Right lobe of liver (tissue), 6 donors: ENCODE results near the gene DDX31. TPM values are rescaled to one million over a fixed set of nuclear protein-coding genes. Genes with fewer than 3 reads are reported as not detected.

Experiments used
- ATAC-seq, 4 donors: fragments of 200-7000 bp; cut with Tn5 transposase; one replicate each; pipeline ENCODE4 v1.9.1; 2020; ENCODE audit warnings: mild to moderate bottlenecking in 4 of 4, moderate library complexity in 4 of 4
- DNase-seq, 3 donors: peaks; one replicate each; pipeline ENCODE4 v3.0.0-alpha.2; 2020
- H3K27ac ChIP-seq, 3 donors: fragments of 200-600 bp; one replicate each; pipeline ENCODE4 v1.8.0; 2022
- H3K27me3 ChIP-seq, 2 donors: fragments of 200-600 bp; one replicate each; pipeline ENCODE4 v1.8.0; 2022
- H3K36me3 ChIP-seq, 4 donors: fragments of 200-600 bp; sonication (generic) in 1 of 4; one replicate each; pipeline versions ENCODE4 v1.5.1 to v1.8.0; 2017 to 2022; ENCODE audit warnings: control low read depth in 1 of 4
- H3K4me1 ChIP-seq, 4 donors: fragments of 200-600 bp; sonication (generic) in 1 of 4; one replicate each; pipeline versions ENCODE4 v1.5.1 to v1.8.0; 2017 to 2022; ENCODE audit warnings: control low read depth in 1 of 4
- H3K4me3 ChIP-seq, 3 donors: fragments of 200-600 bp; one replicate each; pipeline ENCODE4 v1.8.0; 2022
- H3K9me3 ChIP-seq, 4 donors: fragments of 200-600 bp; sonication (generic) in 1 of 4; one replicate each; pipeline versions ENCODE4 v1.5.1 to v1.8.0; 2017 to 2022; ENCODE audit warnings: control low read depth in 1 of 4
- POLR2A ChIP-seq: fragments of 450-650 bp; IDR thresholded peaks from one replicate; pipeline ENCODE4 v1.6.1; 2017; ENCODE audit warnings: antibody characterized with exemption, mild to moderate bottlenecking
- WGBS: methylation state at CpG from one replicate; pipeline ENCODE4 v1.1.6; 2018; ENCODE audit warnings: low coverage, low lambda C conversion rate; ENCODE audit not compliant: insufficient coverage; ENCODE audit errors: missing lambda C conversion rate; 5-methylcytosine and 5-hydroxymethylcytosine counted together
- intact Hi-C, 2 donors: fragments of 100-400 bp; cut with DNase I; formaldehyde crosslinking; loops; one replicate each; pipeline versions ENCODE4 v1.11.2 to v1.14.1; 2022
- total RNA-seq, 6 experiments: library from RNA; depleted of rRNA in 2 of 6; stranded (reverse); fragments of >200 nt in 2 of 6; fragmentation: NEBNext Ultra II Directional in 3 of 6; extraction: Animal tissue kit (Norgen Biotek cat#: 25700) in 3 of 6; gene quantifications; one replicate each; pipeline versions ENCODE4 v1.1.0 to v1.2.4, GENCODE V29; 2016 to 2023
- TF ChIP-seq, protein P1 (sequence below), 4 donors: fragments of 200-600 bp in 3 of 4; fragments of 450-650 bp in 1 of 4; IDR thresholded peaks; one replicate each; pipeline versions ENCODE4 v1.5.1 to v1.8.0; 2016 to 2022; ENCODE audit warnings: antibody characterized with exemption in 4 of 4, mild to moderate bottlenecking in 2 of 4
- donor health status: DM: no; HTN: yes; CAD: no.
- donor health status: DM: no; HTN: no; CAD: no.
- donor health status: DM: no; HTN: no; CAD: no.
- donor health status: DM: no; HTN: yes; CAD: no.
- donor health status: DM: no; HTN: yes; CAD: no.

The DDX31 gene
- total RNA-seq, 6 experiments from 2014 or later: 7.1 to 8.7 (median 8.0) TPM

DNA sequence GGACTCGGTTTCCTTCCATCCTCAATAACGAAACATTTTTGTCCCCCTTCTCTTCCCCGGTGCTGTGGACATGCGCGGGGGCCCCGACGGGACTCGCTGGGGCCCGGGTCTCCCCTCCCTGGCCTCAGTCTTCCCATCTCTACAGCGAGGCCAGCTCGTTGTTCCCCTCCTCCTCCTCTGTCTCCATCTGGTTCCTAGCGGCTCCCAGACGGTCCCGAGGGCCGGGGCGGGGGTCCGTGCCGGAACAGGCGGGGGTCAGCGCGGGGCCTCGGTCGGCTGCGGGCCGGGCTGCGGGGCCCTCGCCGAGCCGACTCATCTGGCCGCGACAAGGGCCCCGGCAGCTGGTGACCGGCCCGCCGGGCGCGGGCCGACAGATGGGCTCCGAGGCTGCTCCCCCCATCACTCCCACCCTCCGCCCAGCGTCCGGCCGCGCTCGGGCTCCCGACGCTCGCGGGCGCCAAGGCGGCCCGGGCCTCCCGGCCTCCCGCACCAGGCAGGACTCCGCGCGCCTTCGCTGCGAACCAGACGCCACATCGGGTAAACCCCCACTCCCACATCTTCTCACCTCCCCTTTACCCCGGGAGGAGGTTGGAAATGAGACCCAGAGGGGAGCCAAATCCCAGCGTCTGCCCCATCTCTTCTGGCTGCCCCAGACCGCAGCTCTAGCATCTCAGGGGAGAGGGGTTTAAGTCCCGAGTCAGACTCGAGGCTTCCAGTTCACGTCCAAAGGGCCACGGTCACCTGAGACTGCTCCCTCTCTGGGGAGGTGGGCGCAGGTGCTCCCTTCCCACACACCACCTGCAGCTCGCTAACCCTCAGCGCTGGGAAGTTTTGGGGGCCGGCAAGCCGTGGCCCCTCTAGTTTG lies 79.2 kb downstream of the DDX31 start:
- peaks cover 0 to 2% (median 0%) of the 10 kb centered on the region in 4 donors for H3K36me3 ChIP-seq
- WGBS: 2% methylated on average over 19 of the region's 73 CpGs
- H3K4me1 ChIP-seq: no peaks in the 10 kb centered on the region
- H3K4me3 ChIP-seq: no peak overlapping the region
- DNase-seq: peak in 1 of 3 donors; percentile 42
- TF ChIP-seq, protein P1, sequence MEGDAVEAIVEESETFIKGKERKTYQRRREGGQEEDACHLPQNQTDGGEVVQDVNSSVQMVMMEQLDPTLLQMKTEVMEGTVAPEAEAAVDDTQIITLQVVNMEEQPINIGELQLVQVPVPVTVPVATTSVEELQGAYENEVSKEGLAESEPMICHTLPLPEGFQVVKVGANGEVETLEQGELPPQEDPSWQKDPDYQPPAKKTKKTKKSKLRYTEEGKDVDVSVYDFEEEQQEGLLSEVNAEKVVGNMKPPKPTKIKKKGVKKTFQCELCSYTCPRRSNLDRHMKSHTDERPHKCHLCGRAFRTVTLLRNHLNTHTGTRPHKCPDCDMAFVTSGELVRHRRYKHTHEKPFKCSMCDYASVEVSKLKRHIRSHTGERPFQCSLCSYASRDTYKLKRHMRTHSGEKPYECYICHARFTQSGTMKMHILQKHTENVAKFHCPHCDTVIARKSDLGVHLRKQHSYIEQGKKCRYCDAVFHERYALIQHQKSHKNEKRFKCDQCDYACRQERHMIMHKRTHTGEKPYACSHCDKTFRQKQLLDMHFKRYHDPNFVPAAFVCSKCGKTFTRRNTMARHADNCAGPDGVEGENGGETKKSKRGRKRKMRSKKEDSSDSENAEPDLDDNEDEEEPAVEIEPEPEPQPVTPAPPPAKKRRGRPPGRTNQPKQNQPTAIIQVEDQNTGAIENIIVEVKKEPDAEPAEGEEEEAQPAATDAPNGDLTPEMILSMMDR (IDR thresholded peaks at IDR 0.05): no peak
- no peak for TF ChIP-seq POLR2A
- no peak for ATAC-seq
- no peak overlapping the region for H3K27ac ChIP-seq
- peaks cover 3 to 33% of the 10 kb centered on the region in 2 donors for H3K27me3 ChIP-seq
- H3K9me3 ChIP-seq: no peaks in the 10 kb centered on the region
- intact Hi-C loops: no loop called here

DNA sequence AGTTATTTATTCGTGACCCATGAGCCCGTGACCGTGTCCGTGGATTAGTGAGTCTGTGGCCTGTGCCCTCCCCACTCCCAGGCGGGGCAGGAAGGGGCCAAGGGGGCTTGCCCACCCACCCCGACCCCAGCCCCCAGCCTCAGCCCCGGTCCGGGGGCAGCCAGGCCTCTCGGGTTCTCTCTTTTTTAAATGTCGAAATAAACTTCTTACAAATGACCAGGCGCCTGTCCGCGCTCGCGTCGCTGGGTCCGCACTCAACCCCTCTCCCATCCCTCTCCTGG lies 79.8 kb downstream of the DDX31 start:
- intact Hi-C loops: no loop called here
- ATAC-seq: no peak
- H3K4me3 ChIP-seq: no peak overlapping the region
- WGBS: 8% methylated on average over 11 of the region's 17 CpGs
- no peaks in the 10 kb centered on the region for H3K4me1 ChIP-seq
- no peak for DNase-seq
- H3K27me3 ChIP-seq: peaks cover 3 to 39% of the 10 kb centered on the region in 2 donors
- H3K36me3 ChIP-seq: no peaks in the 10 kb centered on the region
- no peak overlapping the region for H3K27ac ChIP-seq
- no peak for TF ChIP-seq POLR2A
- TF ChIP-seq, protein P1 (IDR thresholded peaks at IDR 0.05): no peak
- H3K9me3 ChIP-seq: no peaks in the 10 kb centered on the region

DNA sequence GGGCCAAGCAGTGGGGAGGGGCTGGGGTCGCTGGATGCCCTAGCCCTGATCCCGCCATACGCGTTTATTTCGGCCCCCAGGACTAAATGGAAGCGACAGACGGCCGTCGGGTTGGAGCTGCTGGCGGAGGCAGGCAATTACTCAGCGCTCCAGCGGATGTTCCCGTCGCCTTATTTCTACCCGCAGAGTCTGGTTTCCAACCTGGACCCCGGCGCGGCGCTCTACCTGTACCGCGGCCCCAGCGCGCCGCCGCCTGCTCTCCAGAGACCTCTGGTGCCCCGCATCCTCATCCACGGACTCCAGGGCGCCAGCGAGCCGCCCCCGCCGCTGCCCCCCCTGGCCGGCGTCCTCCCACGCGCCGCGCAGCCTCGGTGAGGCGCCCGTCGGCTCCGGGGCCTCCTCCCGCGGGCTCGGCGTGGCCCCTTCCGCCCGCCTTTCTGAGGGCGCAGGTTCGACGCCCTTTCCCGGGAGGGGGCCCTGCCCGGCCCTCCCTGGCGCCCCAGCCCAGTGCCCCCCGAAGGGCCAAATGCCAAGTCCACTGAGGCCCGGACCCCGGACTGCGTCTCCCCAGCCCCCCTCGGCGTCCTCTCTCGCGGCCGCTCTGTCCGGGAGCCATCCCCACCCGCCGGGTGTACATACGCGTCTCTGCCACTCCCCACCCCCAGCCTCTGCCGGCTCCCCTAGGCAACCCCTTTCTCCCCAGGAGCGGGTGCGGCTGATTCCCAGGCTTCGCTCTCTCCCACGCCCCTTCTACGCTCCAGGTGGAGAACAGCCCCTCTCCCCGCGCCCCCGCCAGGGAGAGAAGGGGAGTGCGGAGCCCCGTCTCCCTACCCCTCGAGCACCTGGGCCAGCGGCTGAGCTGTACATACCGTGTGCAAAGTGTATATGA lies 80.4 kb downstream of the DDX31 start:
- Histone ChIP-seq H3K27ac (no peak overlapping the region), H3K4me3 (no peak overlapping the region), H3K36me3 (no peaks in the 10 kb centered on the region), H3K9me3 (no peaks in the 10 kb centered on the region), H3K4me1 (no peaks in the 10 kb centered on the region), H3K27me3 (peaks cover 3 to 44% of the 10 kb centered on the region in 2 donors)
- ATAC-seq (no peak), DNase-seq (peak in 1 of 3 donors; percentile 40)
- intact Hi-C loops: no loop called here
- 9% methylated on average over 9 of the region's 83 CpGs for WGBS
- no peak for TF ChIP-seq POLR2A
- TF ChIP-seq, protein P1 (IDR thresholded peaks at IDR 0.05): no peak

DNA sequence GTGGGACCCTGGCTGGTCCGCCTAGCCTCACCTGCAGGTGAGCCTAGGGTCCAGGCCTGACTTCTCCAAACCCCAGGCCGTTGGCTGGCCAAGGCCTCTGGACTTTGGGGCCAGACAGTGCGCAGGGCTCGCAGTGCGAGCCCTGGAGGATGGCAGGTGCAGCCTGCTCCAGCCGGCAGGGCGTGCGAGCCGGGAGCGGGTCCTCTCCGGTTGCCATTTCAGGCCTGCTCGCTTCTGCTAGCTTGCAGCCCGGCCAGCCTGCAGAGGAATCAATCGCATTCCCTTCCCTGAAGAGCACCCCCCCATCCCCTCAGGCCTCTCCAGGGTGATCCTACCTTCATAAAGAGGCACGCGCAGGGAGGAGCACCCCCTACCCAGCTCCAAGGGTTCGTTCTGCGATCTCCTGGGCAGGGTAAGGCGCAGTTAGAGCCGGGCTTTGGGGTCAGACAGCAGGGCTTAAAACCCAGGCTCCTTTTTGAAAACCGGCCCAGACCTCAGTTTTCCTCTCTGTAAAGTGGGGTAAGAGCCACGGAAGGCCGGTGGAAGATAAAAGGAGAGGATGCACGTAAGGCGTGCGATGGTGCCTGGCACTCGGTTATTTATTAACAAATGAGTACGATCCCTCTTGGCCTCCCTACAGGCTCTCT lies 81.2 kb downstream of the DDX31 start:
- intact Hi-C loops: no loop called here
- H3K27me3 ChIP-seq: peaks cover 3 to 50% of the 10 kb centered on the region in 2 donors
- H3K4me1 ChIP-seq: no peaks in the 10 kb centered on the region
- ATAC-seq: peak in 1 of 4 donors; percentile 14
- 16% methylated on average over 10 of the region's 28 CpGs for WGBS
- TF ChIP-seq, protein P1 (IDR thresholded peaks at IDR 0.05): no peak
- no peak for TF ChIP-seq POLR2A
- no peak overlapping the region for H3K27ac ChIP-seq
- no peaks in the 10 kb centered on the region for H3K9me3 ChIP-seq
- no peak overlapping the region for H3K4me3 ChIP-seq
- DNase-seq: peak in 1 of 3 donors; percentile 33
- H3K36me3 ChIP-seq: no peaks in the 10 kb centered on the region
